GM19025 (cell line): ENCODE measurements around the gene AOAH.
"Not testable (repeated sequence)": the region's sequence is repeated elsewhere in the genome, so short reads cannot be mapped to it uniquely, and the experiment has no call there.

Source experiments
- ATAC-seq: cut with Tn5 transposase; IDR thresholded peaks from one replicate; pipeline ENCODE4 v1.9.1; 2021; ENCODE audit warnings: mild to moderate bottlenecking, low read depth, moderate library complexity; ENCODE audit not compliant: unreplicated experiment

Gene AOAH

DNA sequence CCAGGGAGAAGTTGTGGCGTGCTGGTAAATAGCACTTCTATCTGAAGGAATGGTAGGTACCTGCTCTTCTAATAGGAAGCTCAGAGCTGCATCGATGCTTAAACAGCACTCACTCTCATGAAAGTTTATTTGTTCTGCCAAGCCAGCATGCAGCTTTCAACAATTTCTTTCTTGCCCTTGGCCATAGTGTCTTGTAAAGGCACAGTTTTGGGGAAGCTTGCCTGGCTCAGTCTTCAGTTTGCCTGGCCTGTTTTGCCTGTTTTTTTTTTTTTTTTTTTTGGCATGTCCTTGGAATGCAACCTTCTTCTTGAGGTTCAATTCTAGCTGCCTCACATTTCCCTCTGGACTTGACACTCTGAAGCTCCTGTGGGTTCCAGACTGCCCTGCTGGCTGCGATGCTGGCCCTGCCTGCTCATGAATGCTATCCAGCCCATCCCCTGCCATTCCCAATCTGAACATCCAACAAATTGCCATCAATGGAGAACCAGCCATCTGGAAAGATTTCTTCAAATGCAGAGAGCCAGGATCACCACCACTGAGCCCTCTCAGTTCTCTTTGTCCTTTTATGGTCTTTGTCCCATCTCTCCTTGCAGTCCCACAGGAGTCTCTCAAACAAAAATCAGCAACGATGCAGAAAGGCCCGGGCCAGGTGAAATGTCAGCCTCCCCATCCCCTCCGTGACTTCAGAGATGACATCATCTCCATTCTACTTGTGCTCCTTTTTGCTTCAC lies 200.8 kb downstream of the AOAH start:
- no peak for ATAC-seq

DNA sequence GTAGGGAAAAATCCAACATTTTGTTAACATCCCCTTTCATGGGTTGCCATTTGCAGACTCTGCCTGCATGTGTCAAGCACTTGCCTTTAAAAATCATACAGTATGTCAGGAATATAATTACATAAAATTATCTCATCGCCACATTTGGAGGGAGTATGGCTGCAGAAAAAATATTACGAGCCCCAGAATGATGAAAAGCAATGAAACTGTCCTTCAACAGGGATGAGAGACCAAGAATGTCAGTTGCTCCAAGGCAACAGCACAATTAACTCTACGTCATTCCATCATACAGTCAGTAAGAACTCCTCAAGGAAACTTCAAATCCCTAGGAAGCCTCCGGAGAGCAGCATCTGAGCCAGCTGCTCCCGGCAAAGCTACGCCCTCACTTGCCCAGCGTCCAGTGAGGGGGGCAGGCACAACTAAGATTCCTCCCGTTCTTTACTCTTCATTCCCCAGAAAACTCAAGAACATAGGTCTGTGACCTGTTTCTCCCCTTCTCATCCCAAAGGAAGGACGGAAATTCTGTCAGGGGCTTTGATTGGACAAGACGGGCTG lies 201.8 kb downstream of the AOAH start:
- ATAC-seq = no peak

DNA sequence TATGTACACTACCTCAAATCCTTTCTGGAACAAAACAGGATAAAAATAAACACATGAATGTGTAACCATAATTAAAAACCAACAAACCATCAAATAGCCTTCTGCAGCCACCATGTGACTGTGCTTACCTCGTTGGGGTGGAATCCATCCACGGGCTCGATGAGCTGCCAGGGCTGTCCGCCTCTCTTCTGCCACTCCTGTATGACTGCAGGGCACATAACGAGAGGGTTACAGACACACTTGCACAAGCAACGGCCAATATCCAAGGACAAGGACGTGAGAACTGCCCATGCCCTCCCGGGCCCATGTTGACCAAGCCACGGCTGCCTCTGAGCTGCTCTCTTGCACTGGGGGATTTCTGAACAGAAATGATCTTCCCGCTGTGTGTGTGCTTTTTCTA lies 202.4 kb downstream of the AOAH start:
- ATAC-seq = no peak

DNA sequence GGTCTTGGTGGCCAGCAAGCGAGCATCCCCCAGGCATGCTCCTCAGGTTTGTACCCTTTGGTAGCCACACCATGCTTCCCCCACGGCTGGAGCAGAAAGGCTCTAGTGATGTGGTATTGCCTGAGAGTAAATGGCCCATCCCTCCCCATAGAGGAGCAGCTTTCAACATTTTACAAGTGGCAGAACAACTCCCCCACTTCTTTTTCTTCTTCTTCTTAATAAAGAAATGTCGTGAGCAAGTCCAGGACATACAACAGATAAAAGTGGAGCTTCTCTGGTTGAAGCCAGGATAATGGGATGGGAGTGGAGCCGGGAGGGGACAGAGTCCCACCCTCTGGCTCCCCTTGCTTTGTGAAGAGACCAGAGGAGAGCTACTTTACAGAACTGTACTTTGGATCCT lies 203.2 kb downstream of the AOAH start:
- ATAC-seq = no peak

DNA sequence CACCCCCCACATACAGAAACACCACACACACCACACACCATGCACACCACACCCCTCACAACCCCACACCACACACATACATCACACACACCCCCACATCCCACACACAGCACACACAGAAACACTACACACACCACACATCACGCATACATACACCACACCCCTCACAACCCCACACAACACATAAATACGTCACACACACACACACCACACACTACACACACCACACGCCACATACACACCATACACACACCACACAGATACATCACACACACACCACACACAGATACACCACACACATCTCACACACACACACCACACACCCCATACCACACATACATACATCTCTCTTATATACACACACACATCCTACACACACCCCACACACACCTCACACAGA lies 208.4 kb downstream of the AOAH start:
- ATAC-seq = no peak

DNA sequence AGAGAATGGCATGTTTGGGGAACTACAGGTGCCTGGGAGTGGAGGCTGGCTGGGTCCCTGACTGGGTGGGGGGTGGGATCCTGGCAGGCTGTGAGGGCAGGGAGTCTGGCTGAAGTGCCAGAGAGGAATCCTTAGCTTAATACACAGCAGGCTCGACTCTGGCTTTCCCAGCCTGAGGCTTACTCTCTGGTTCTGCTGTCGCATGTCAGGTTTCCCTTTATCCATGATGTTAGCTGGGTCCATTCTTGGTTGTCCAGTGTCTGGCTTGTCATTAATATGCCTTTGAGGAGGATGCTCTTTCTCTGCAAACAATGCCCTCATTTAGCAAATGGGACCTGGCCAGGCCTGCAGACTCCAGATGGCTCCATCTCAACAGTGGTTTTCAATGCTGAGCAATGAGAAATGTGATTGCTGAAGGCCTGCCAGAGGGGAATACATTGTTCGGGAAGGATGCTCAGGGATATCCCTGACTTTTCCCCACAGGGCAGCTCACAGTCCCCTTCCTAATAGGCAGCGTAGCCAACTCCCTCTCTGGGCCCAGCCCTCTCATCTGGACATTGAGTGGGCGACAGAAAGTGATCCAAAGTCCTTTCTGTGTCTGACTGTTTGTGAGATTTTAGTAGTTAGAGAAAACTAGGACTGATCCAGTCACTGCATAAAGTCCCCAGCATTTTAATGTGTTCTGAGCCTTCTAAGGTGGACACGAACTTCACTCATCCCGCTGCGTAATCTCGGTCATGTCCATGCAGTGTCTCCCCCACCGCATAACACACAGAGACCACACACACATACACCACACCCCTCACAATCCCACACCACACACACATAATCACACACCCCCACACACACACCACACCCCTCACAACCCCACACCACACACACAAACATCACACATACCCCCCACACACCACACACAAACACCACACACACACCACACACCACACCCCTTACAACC lies 209.7 kb downstream of the AOAH start:
- no peak for ATAC-seq

DNA sequence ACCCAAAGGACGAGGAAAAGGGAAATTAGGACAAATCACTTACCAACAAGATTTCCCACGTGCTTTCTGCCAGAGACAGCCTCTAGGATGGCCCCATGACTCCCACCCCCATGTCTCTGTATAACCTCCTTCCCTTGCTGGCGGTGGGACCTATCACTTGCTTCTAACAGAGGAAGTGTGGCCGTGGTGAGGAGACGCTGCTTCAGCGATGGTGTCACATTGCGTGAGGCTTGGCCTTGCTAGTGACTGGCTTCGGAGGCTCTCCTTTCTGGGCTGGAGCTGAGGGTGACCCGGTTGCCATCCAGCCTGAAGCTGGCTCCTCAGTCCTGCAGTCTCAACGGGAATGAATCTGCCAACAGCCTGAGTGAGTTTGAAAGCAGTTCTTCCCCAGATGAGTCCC lies 210.9 kb downstream of the AOAH start:
- no peak for ATAC-seq

DNA sequence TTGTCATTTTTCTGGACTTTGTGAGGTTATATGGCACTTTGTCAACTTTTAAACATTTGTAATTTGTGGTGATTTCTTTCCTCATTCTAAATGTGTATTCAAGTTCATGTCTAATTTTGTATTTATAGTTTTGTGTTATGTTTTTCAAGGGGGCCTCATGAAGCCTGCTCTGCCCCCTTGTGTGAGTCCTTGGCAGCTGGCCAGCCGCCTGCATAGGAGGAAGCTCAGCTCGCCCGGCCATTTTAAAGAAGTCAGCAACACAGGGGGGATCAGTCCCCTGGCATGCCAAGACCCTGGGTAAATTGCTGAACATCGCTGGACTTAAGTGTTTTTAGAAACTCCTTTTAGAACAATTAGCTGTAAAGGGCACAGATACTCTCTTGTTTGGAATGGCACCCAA lies 211.7 kb downstream of the AOAH start:
- ATAC-seq = no peak

DNA sequence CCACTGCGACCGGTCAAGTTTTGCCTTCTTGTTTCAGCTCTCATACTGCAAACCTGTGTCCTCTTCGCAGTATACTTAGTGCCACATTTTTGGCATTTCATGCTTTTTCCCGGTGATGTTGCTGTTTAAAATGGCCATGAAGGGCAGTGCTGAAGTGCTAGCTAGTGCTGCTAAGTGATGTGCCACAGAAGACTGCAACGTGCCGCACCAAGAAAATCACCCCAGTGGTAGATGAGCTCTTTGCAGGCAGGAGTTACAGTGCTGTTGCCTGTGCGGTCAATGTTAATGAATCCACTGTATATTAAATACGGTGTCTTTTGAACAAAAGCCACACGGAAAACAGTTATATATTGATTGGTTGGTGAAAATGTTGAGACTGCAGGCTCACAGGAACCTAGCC lies 214.3 kb downstream of the AOAH start:
- no peak for ATAC-seq

DNA sequence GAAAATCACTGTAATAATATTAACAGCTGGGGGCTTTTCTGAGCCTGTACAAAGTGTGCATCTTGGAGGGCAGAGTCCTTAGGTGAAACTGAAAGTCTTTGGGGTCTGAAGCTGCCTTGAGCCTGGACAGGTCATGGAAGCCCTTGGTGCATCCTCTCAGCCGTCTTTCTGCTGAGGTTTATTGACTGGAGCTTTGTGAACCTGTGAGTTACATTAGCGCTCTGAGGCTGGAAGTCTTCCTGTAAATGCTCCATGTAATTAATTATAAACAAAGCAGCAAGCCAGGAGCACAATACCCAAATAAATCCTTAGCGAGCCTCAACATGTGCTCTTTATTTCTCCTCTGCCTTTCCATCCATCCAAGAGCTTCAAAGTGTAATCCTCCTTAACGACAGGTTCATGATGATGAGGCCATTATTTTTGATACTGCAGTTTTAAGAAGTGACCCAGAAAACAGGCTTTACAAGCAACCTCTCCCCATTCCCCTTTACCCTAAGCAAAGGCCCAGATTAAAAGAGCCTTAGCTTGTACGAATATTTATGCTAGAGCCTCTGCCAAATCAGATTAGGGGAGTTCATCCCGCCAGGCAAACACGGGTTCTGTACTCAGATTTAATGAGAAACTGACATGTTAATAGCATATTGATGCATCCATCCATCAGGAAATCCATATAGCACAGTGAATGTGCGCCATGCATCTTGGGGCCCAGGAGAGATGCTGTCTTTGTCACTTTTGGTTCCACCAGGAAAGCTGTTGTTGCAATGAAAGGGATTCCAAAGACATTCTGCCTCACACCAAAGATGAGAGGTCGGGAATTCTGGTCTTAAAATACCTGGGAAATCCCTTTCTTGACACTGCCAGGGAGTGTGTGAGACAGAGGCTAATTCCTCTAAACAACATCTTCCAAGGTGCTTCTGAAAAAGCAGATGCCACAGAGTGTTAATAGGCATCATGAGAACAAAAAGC lies 216.5 kb downstream of the AOAH start:
- ATAC-seq = no peak

DNA sequence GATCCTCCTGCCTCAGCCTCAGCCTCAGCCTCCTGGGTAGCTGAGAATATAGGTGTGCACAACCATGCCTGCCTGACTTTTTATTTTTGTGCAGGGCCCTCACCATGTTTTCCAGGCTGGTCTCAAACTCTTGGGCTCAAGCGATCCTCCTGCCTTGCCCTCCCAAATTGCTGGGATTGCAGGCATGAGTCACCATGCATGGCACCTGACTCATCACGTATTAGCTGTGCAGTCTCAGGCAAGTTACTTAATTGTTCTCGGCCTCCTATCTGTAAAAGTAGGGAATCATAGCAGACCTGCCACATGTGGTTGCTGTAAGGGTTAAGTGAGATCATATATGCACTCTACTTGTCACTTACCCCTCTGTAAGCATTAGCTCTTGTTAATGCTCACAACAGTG lies 217.5 kb downstream of the AOAH start:
- ATAC-seq = no peak

DNA sequence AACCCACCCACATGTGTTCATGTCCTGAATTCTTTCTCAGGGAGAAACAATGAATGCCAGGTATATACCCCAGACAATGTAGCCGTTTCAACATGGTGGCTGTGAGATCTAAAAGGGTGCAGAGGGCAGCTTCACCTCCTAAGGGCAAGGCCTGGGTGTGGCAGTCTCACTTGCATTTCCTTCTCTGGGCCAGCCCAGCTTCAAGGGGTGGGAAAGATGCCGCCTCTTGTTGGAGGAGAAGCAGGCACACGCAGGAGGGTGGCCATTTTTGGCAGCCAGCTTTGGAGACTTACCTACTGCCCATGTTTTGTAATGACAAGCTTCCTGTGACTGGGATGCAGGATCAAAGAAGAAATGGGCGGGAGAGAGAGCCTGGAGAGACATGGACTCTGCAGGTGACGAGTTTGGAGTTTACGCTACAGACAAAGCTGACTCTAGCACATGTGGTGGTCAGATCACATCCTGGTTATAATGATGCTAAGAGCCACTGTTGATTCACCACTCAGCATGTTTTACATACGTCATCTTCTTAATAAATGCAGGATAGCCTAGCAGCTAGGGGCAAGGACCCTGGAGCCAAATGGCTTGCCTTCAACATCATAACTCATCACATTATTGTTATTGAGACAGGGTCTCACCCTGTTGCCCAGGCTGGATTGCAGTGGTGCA lies 218.0 kb downstream of the AOAH start:
- no peak for ATAC-seq

DNA sequence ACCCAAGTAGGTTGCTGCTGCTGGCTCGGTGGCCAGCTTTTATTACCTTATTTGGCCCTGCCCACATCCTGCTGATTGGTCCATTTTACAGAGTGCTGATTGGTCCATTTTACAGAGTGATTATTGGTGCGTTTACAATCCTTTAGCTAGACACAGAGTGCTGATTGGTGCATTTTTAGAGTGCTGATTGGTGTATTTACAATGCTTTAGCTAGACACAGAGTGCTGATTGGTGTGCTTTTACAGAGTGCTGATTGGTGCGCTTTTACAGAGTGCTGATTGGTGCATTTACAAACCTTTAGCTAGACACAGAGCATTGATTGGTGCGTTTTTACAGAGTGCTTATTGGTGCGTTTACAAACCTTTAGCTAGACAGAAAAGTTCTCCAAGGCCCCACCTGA lies 219.7 kb downstream of the AOAH start:
- not testable (repeated sequence) for ATAC-seq

DNA sequence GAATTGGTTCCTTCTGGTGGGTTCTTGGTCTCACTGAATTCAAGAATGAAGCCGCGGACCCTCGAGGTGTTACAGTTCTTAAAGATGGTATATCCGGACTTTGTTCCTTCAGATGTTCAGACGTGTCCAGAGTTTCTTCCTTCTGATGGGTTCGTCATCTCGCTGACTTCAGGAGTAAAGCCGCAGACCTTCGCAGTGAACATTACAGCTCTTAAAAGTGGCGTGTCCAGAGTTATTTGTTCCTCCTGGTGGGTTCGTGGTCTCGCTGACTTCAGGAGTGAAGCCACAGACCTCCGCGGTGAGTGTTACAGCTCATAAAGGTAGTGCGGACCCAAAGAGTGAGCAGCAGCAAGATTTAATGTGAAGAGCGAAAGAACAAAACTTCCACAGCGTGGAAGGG lies 220.1 kb downstream of the AOAH start:
- not testable (repeated sequence) for ATAC-seq

DNA sequence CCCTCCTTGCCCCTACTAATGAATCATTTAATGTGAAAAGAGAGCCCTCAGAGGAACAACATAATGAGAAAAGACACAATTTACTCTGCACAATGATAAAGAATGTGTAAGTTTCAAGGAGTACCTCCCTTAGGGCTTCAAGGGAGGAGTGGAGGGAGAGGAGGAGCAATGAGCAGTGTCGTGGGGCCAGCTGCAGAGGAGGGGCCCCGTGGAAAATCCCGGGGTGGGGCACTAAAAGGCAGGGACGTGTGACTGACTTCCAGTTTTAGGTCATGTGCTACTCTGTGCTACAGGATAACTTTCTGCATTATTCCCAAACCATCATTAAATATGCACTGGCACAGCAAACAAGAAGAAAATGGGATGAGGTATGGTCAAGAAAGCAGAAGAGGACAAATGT lies 226.5 kb downstream of the AOAH start:
- no peak for ATAC-seq

DNA sequence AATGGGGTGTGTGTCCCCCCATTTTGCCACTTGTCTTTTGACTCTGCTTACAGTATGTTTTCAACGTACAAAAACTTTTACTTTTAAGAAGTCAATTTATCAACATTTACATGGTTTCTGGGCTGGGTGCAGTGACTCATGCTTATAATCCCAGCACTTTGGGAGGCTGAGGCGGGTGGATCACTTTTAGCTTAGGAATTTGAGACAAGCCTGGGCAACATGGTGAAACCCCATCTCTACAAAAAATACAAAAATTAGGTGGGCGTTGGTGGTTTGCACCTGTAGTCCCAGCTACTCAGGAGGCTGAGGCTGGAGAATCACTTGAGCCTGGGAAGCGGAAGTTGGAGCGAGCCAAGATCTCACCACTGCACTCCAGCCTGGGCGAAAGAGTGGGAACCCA lies 227.1 kb downstream of the AOAH start:
- ATAC-seq = not testable (repeated sequence)

DNA sequence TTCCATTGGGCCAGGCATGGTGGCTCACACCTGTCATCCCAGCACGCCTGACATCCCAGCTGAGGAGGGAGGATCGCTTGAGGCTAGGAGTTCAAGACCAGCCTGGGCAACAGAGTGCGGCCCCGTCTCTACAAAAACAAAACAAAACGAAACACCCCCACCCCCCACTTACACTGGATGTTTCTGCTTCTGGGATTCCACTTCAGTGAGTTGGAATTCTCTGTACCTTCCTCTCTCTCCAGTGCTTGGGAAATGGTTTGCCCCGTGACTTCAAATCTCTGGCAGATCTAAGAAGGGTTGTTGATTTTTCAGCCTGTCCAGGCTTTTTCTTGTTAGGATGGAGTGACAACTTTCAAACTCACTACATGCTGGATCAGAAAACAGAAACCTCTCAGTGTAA lies 227.7 kb downstream of the AOAH start:
- no peak for ATAC-seq

DNA sequence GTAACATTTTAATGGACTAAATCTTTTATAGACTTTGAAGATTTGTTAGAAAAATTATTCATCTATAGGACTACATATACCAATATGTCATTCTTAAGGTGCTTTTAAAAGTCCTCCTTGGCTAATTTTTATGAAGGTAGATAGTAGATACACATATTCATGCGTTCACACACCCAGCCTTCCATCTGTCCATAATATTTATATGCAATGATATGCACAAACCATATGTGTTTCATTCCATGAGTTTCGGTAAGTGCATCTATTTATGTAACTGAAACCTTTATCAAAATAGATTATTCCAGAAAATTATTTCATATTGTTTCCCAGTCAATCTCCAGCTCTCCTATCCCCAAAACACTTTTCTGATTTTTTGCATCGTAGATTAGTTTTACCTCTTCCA lies 233.0 kb downstream of the AOAH start:
- ATAC-seq = no peak

DNA sequence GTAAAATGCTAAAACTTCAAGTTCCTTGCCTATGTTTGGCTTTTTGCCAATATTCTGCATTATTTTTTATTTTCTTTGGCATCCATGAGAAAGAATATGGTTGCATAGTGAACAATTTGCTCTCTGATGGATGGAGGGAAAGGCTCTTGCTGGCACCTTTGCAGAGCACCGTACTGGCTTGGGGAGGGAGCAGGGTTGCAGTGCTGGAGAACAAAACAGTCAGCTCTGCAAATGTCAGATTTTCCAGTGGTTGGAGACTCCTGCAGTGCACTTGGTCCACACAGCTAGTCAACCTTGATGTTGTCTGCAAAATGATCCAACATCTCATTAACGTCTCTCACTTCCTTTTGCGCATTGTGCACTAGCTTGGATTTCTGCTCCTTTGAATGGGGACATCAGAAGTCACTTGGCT lies 233.9 kb downstream of the AOAH start:
- no peak for ATAC-seq

DNA sequence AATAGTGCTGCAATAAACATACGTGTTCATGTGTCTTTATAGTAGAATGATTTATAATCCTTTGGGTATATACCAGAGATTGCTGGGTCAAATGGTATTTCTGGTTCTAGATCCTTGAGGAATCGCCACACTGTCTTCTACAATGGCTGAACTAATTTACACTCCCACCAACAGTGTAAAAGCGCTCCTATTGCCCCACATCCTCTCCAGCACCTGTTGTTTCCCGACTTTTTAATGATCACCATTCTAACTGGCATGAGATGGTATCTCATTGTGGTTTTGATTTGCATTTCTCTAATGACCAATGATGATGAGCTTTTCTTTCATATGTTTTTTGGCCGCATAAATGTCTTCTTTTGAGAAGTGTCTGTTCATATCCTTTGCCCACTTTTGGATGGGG lies 235.6 kb downstream of the AOAH start:
- not testable (repeated sequence) for ATAC-seq
